HepG2 (cell line): ENCODE data around the gene PHF19. TPM values are rescaled to one million over a fixed set of nuclear protein-coding genes. Genes with fewer than 3 reads are reported as not detected.

ENCODE experiments used
- ATAC-seq: fragments of 200-7000 bp; cut with Tn5 transposase; 3 replicates; pipeline ENCODE4 v1.9.1; 2020; ENCODE audit warnings: mild to moderate bottlenecking, moderate library complexity
- BruUV-seq: library from RNA; stranded (reverse); fragments of 400-500 nt; replicated peaks from 2 replicates; lab custom pipeline; 2021; lab: Mats Ljungman, UMichigan
- CTCF ChIA-PET: fragments of 300-600 bp; formaldehyde crosslinking; extraction: SDS; loops from one replicate; lab custom pipeline; 2021; ENCODE audit warnings: low total read pairs, inconsistent platforms, low intra/inter-chr PET ratio; lab: Yijun Ruan, JAX
- POLR2A ChIA-PET: fragments of 350-600 bp; sonication (Branson Sonifier 250); formaldehyde crosslinking; loops from one replicate; lab custom pipeline; 2020; ENCODE audit warnings: antibody characterized with exemption, inconsistent platforms; lab: Yijun Ruan, JAX
- DNase-seq: peaks from one replicate; pipeline ENCODE4 v3.0.0-alpha.2; 2015; ENCODE audit warnings: low spot score
- FAIRE-seq: peaks from 3 replicates; lab custom pipeline; 2011; peaks lifted over from hg19 to GRCh38; lab: Jason Lieb, UNC
- H2AFZ ChIP-seq: one replicate; pipeline ENCODE4 v1.6.1; 2011; ENCODE audit warnings: low read length, inconsistent platforms
- H3K27ac ChIP-seq: fragments of 300-600 bp; 3 replicates; pipeline ENCODE4 v1.8.0; 2011; ENCODE audit warnings: mixed run types, mild to moderate bottlenecking, mixed read lengths, low read length, inconsistent platforms; ENCODE audit not compliant: insufficient read depth; ENCODE audit errors: extremely low read length
- H3K27me3 ChIP-seq, 2 experiments: fragments of 200-600 bp in 1 of 2; 2 replicates in 1 of 2; 3 replicates in 1 of 2; pipeline versions ENCODE4 v1.6.0 to v1.8.0; 2011; ENCODE audit warnings: low read length in 2 of 2, mild to moderate bottlenecking in 2 of 2, moderate library complexity in 2 of 2, inconsistent platforms in 1 of 2; ENCODE audit not compliant: insufficient read depth in 2 of 2, control insufficient read depth in 1 of 2
- H3K36me3 ChIP-seq, 2 experiments: fragments of 200-600 bp in 1 of 2; replicated peaks in 1 of 2; 2 replicates in 1 of 2; 3 replicates in 1 of 2; pipeline versions ENCODE4 v1.5.1 to v1.8.0; 2011; ENCODE audit warnings: low read length in 2 of 2, inconsistent platforms in 1 of 2; ENCODE audit not compliant: insufficient read depth in 2 of 2, control insufficient read depth in 1 of 2
- H3K4me1 ChIP-seq: 2 replicates; pipeline ENCODE4 v1.5.1; 2012; ENCODE audit warnings: low read length, inconsistent platforms; ENCODE audit not compliant: insufficient read depth
- H3K4me2 ChIP-seq: 2 replicates; pipeline ENCODE4 v1.6.0; 2011; ENCODE audit warnings: low read depth, low read length, inconsistent platforms
- H3K4me3 ChIP-seq, 3 experiments: fragments of 200-600 bp in 1 of 3; sonication (generic), shearing (Covaris generic) in 1 of 3; replicated peaks in 1 of 3; 2 replicates each; pipeline ENCODE4 v1.5.1; 2011 to 2016; ENCODE audit warnings: low read length in 3 of 3, inconsistent platforms in 2 of 3, low read depth in 2 of 3, mild to moderate bottlenecking in 2 of 3, control low read depth in 1 of 3, mixed read lengths in 1 of 3; ENCODE audit not compliant: insufficient read depth in 1 of 3
- H3K79me2 ChIP-seq: one replicate; pipeline ENCODE4 v1.6.1; 2011; ENCODE audit warnings: low read length, inconsistent platforms; ENCODE audit not compliant: insufficient read depth
- H3K9ac ChIP-seq: 2 replicates; pipeline ENCODE4 v1.6.0; 2011; ENCODE audit warnings: mild to moderate bottlenecking, low read depth, low read length, inconsistent platforms; ENCODE audit not compliant: insufficient read depth
- H3K9me3 ChIP-seq: 2 replicates; pipeline ENCODE4 v1.5.1; 2012; ENCODE audit warnings: mild to moderate bottlenecking, low read length
- H4K20me1 ChIP-seq: 2 replicates; pipeline ENCODE4 v1.6.0; 2011; ENCODE audit warnings: inconsistent platforms, mild to moderate bottlenecking, low read length, moderate library complexity; ENCODE audit not compliant: insufficient read depth
- DNMT3B ChIP-seq: conservative IDR thresholded peaks from 2 replicates; pipeline ENCODE4 v1.6.1; 2016; ENCODE audit warnings: missing biosample characterization, control low read depth
- E2F2 ChIP-seq: sonication (generic); formaldehyde crosslinking; IDR thresholded peaks from 2 replicates; pipeline ENCODE4 v1.4.0; 2020; ENCODE audit warnings: missing genetic modification reagents, borderline replicate concordance
- HIVEP1 ChIP-seq: sonication (generic); formaldehyde crosslinking; IDR thresholded peaks from 2 replicates; pipeline ENCODE4 v1.4.0; 2020; ENCODE audit warnings: mild to moderate bottlenecking, missing genetic modification reagents
- KDM5A ChIP-seq: fragments of 200-600 bp; sonication (generic); IDR thresholded peaks from 2 replicates; pipeline ENCODE4 v1.7.0; 2018; ENCODE audit warnings: antibody characterized with exemption, mild to moderate bottlenecking, low read length, borderline replicate concordance
- MBD4 ChIP-seq: IDR thresholded peaks from 2 replicates; pipeline ENCODE4 v1.6.1; 2012; ENCODE audit warnings: low read length, inconsistent platforms, borderline replicate concordance
- NFKBIZ ChIP-seq: IDR thresholded peaks from 2 replicates; pipeline ENCODE4 v1.6.1; 2018; ENCODE audit warnings: missing genetic modification reagents, missing compliant biosample characterization
- ZBTB33 ChIP-seq: sonication (generic); formaldehyde crosslinking; IDR thresholded peaks from 2 replicates; pipeline ENCODE4 v1.4.0; 2020; ENCODE audit warnings: missing genetic modification reagents
- ZFP36 ChIP-seq: fragments of 150-350 bp; IDR thresholded peaks from 2 replicates; pipeline ENCODE4 v1.6.1; 2018; ENCODE audit warnings: borderline replicate concordance, low read length, low read depth; ENCODE audit not compliant: partially characterized antibody
- ZFP37 ChIP-seq: sonication (generic); formaldehyde crosslinking; IDR thresholded peaks from 2 replicates; pipeline ENCODE4 v1.4.0; 2020; ENCODE audit warnings: missing genetic modification reagents, borderline replicate concordance
- ZFP62 ChIP-seq: sonication (generic); formaldehyde crosslinking; IDR thresholded peaks from 2 replicates; pipeline ENCODE4 v1.4.0; 2020; ENCODE audit warnings: missing genetic modification reagents
- ZNF383 ChIP-seq: sonication (generic); formaldehyde crosslinking; IDR thresholded peaks from 2 replicates; pipeline ENCODE4 v1.4.0; 2020; ENCODE audit warnings: missing genetic modification reagents, mild to moderate bottlenecking, borderline replicate concordance
- ZNF605 ChIP-seq: sonication (generic); formaldehyde crosslinking; IDR thresholded peaks from 2 replicates; pipeline ENCODE4 v1.8.0; 2022; ENCODE audit warnings: mild to moderate bottlenecking, missing genetic modification reagents
- WGBS: methylation state at CpG from one replicate; pipeline ENCODE4 v1.1.6; 2017; ENCODE audit warnings: low lambda C conversion rate; 5-methylcytosine and 5-hydroxymethylcytosine counted together
- in situ Hi-C: cut with HindIII; loops from 2 replicates; pipeline ENCODE4 v1.10.0; 2017; ENCODE audit warnings: low pct_unique_long_range_greater_than_20kb; ENCODE audit not compliant: extremely low pct_ligation_motif_present
- intact Hi-C: fragments of 100-400 bp; cut with micrococcal nuclease; formaldehyde crosslinking; loops from one replicate; pipeline ENCODE4 v1.10.0; 2022; ENCODE audit not compliant: unreplicated experiment
- polyA plus RNA-seq, 8 experiments: library from polyadenylated mRNA; depleted of rRNA in 3 of 8; stranded (reverse) in 7 of 8; unstranded in 1 of 8; fragments of >200 nt; fragmentation: Illumina TruSeq in 4 of 8; extraction: Trizol in 4 of 8; gene quantifications; 2 replicates each; pipeline versions ENCODE4 v1.2.1 to v1.2.3, GENCODE V29; 2011 to 2016; ENCODE audit warnings: low read depth in 4 of 8, missing spikeins in 1 of 8, mixed read lengths in 1 of 8; ENCODE audit not compliant: insufficient read depth in 1 of 8
- total RNA-seq, 5 experiments: library from RNA; depleted of rRNA; stranded (reverse); fragments of >200 nt; fragmentation: Illumina TruSeq; extraction: Trizol; gene quantifications; 2 replicates each; pipeline ENCODE4 v1.2.3, GENCODE V29; 2016; ENCODE audit warnings: low read depth in 1 of 5

The PHF19 gene
- total and polyA plus RNA-seq, 2 of the 13 experiments (the other 11 are each of a cell fraction or from before 2014, with no cell fraction given) = 29.7 to 41.3 TPM

- H3K9ac ChIP-seq = no peak overlapping the region
- H2AFZ ChIP-seq = no peak overlapping the region
- no peaks in the 10 kb centered on the region for H3K27me3 ChIP-seq
- POLR2A ChIA-PET = no interaction called here
- H3K9me3 ChIP-seq = no peaks in the 10 kb centered on the region
- 97% methylated on average over 11 of the region's 11 CpGs for whole genome bisulfite sequencing
- H3K4me2 ChIP-seq = no peak overlapping the region
- H3K4me3 ChIP-seq = no peak overlapping the region
- ATAC-seq (no peak), DNase-seq (no peak)
- intact Hi-C loops = no loop called here
- H3K27ac ChIP-seq = no peak overlapping the region
- H3K36me3 ChIP-seq = peaks cover 31 to 67% of the 10 kb centered on the region in 2 experiments
- no peaks in the 10 kb centered on the region for H3K4me1 ChIP-seq
- no peaks in the 10 kb centered on the region for H4K20me1 ChIP-seq
- TF ChIP-seq ZNF383 (CRISPR knock-in tag) (no peak), E2F2 (CRISPR knock-in tag) (no peak), NFKBIZ (no peak), ZBTB33 (CRISPR knock-in tag) (no peak), KDM5A (no peak), ZFP62 (CRISPR knock-in tag) (no peak), MBD4 (no peak), DNMT3B (CRISPR knock-in tag) (no peak), ZFP36 (no peak), ZNF605 (CRISPR knock-in tag) (no peak), ZFP37 (CRISPR knock-in tag) (no peak), HIVEP1 (no peak)
- TF ChIP-seq, all 625 proteins: peak for 0
- no TSS peak for BruUV-seq
- FAIRE-seq = no peak
- no peaks in the 10 kb centered on the region for H3K79me2 ChIP-seq
- CTCF ChIA-PET = no interaction called here
- in situ Hi-C loops = no loop called here
These were observed 16.9 kb downstream of the PHF19 start for GRCh38 chr9:120860083-120860482.
